ENCODE results near the gene ABCA1. TPM values are rescaled to one million over a fixed set of nuclear protein-coding genes. Genes with fewer than 3 reads are reported as not detected.

ABCA1 gene
- total RNA-seq, 1 donor from 2014 or later: 10.8 TPM

GRCh38 chr9:104836235-104836634 lies 91.7 kb downstream of the ABCA1 start:
- TF ChIP-seq CTCF (IDR thresholded peaks at IDR 0.05; ENCODE audit: borderline replicate concordance): no peak
- no peak for DNase-seq
- Histone ChIP-seq H3K27me3 (ENCODE audit: low read depth) (no peaks in the 10 kb centered on the region), H3K4me3 (no peak overlapping the region), H3K27ac (replicated peaks) (peak overlapping the region; percentile 66), H3K4me1 (peaks cover 22% of the 10 kb centered on the region), H3K9me3 (replicated peaks) (no peaks in the 10 kb centered on the region), H3K36me3 (peaks cover 82% of the 10 kb centered on the region)
- intact Hi-C loops (cut with micrococcal nuclease): no loop called here

GRCh38 chr9:104835161-104835560 lies 92.8 kb downstream of the ABCA1 start:
- Histone ChIP-seq H3K4me3 (no peak overlapping the region), H3K27me3 (ENCODE audit: low read depth) (no peaks in the 10 kb centered on the region), H3K4me1 (peaks cover 26% of the 10 kb centered on the region), H3K9me3 (replicated peaks) (no peaks in the 10 kb centered on the region), H3K36me3 (peaks cover 86% of the 10 kb centered on the region), H3K27ac (replicated peaks) (no peak overlapping the region)
- TF ChIP-seq CTCF (IDR thresholded peaks at IDR 0.05; ENCODE audit: borderline replicate concordance): no peak
- no peak for DNase-seq
- intact Hi-C loops (cut with micrococcal nuclease): no loop called here

- peaks cover 84% of the 10 kb centered on the region for H3K36me3 ChIP-seq
- no peak overlapping the region for H3K4me3 ChIP-seq
- intact Hi-C loops (cut with micrococcal nuclease): no loop called here
- H3K27ac ChIP-seq (replicated peaks): no peak overlapping the region
- H3K27me3 ChIP-seq (ENCODE audit: low read depth): no peaks in the 10 kb centered on the region
- TF ChIP-seq CTCF (IDR thresholded peaks at IDR 0.05; ENCODE audit: borderline replicate concordance): no peak
- H3K4me1 ChIP-seq: peaks cover 26% of the 10 kb centered on the region
- H3K9me3 ChIP-seq (replicated peaks): no peaks in the 10 kb centered on the region
- DNase-seq: no peak
Measured at GRCh38 chr9:104833696-104834095, 94.3 kb downstream of the ABCA1 start.

GRCh38 chr9:104831681-104832080 lies 96.3 kb downstream of the ABCA1 start:
- DNase-seq: no peak
- Histone ChIP-seq H3K4me3 (no peak overlapping the region), H3K9me3 (replicated peaks) (no peaks in the 10 kb centered on the region), H3K36me3 (peaks cover 89% of the 10 kb centered on the region), H3K27ac (replicated peaks) (no peak overlapping the region), H3K4me1 (peaks cover 35% of the 10 kb centered on the region), H3K27me3 (ENCODE audit: low read depth) (no peaks in the 10 kb centered on the region)
- intact Hi-C loops (cut with micrococcal nuclease): no loop called here
- no peak for TF ChIP-seq CTCF (IDR thresholded peaks at IDR 0.05; ENCODE audit: borderline replicate concordance)

GRCh38 chr9:104826911-104827310 lies 101.0 kb downstream of the ABCA1 start:
- peak overlapping the region; percentile 2 for H3K27ac ChIP-seq (replicated peaks)
- no peak for TF ChIP-seq CTCF (IDR thresholded peaks at IDR 0.05; ENCODE audit: borderline replicate concordance)
- DNase-seq: no peak
- no peaks in the 10 kb centered on the region for H3K27me3 ChIP-seq (ENCODE audit: low read depth)
- H3K36me3 ChIP-seq: peaks cover 98% of the 10 kb centered on the region
- H3K4me1 ChIP-seq: peaks cover 27% of the 10 kb centered on the region
- no peak overlapping the region for H3K4me3 ChIP-seq
- H3K9me3 ChIP-seq (replicated peaks): no peaks in the 10 kb centered on the region
- intact Hi-C loops (cut with micrococcal nuclease): no loop called here
